Upper lobe of left lung (tissue), 6 donors: Measurements from ENCODE around the gene DYSF. TPM values are rescaled to one million over a fixed set of nuclear protein-coding genes. Genes with fewer than 3 reads are reported as not detected.

Source experiments
- ATAC-seq, 2 donors: fragments of 200-7000 bp; cut with Tn5 transposase; one replicate each; pipeline ENCODE4 v1.9.1; 2022; ENCODE audit warnings: mild to moderate bottlenecking in 2 of 2, moderate library complexity in 2 of 2; ENCODE audit not compliant: low FRiP score in 2 of 2
- DNase-seq, 2 donors: peaks; one replicate each; pipeline ENCODE4 v3.0.0-alpha.2; 2019 to 2020
- H3K27ac ChIP-seq, 4 donors: fragments of 200-600 bp; sonication (generic); one replicate each; pipeline ENCODE4 v1.5.1; 2016 to 2019
- H3K27me3 ChIP-seq, 4 donors: fragments of 200-600 bp; sonication (generic); one replicate each; pipeline ENCODE4 v1.5.1; 2017 to 2019
- H3K36me3 ChIP-seq, 4 donors: fragments of 200-600 bp; sonication (generic); one replicate each; pipeline ENCODE4 v1.5.1; 2016 to 2019
- H3K4me1 ChIP-seq, 4 donors: fragments of 200-600 bp; sonication (generic); one replicate each; pipeline ENCODE4 v1.5.1; 2018 to 2019
- H3K4me3 ChIP-seq, 4 donors: fragments of 200-600 bp; sonication (generic); one replicate each; pipeline ENCODE4 v1.5.1; 2017 to 2019; ENCODE audit warnings: mild to moderate bottlenecking in 2 of 4, moderate library complexity in 1 of 4
- H3K9me3 ChIP-seq, 4 donors: fragments of 200-600 bp; sonication (generic); one replicate each; pipeline ENCODE4 v1.5.1; 2018 to 2019
- EP300 ChIP-seq, 4 donors: sonication (generic); formaldehyde crosslinking; IDR thresholded peaks; one replicate each; pipeline ENCODE4 v1.5.1; 2017; ENCODE audit warnings: antibody characterized with exemption in 4 of 4, control low read depth in 2 of 4
- POLR2A ChIP-seq, 4 donors: fragments of 450-650 bp; IDR thresholded peaks; one replicate each; pipeline ENCODE4 v1.5.1; 2016 to 2017; ENCODE audit warnings: antibody characterized with exemption in 4 of 4, mild to moderate bottlenecking in 2 of 4
- POLR2AphosphoS5 ChIP-seq, 2 donors: sonication (generic); formaldehyde crosslinking; IDR thresholded peaks; one replicate each; pipeline ENCODE4 v1.5.1; 2017; ENCODE audit warnings: antibody characterized with exemption in 2 of 2
- WGBS, 2 donors: methylation state at CpG; one replicate each; pipeline ENCODE4 v1.1.5; 2017 to 2018; 5-methylcytosine and 5-hydroxymethylcytosine counted together
- total RNA-seq, 6 donors: library from RNA; depleted of rRNA in 4 of 6; stranded (reverse); fragments of >200 nt in 4 of 6; gene quantifications; one replicate each; pipeline versions ENCODE4 v1.1.0 to v1.2.1, GENCODE V29; 2016 to 2021
- TF ChIP-seq, protein P1 (sequence below), 6 experiments: fragments of 450-650 bp in 4 of 6; fragments of 200-600 bp in 2 of 6; sonication (generic) in 2 of 6; IDR thresholded peaks; one replicate each; pipeline ENCODE4 v1.5.1; 2016 to 2019; ENCODE audit warnings: antibody characterized with exemption in 6 of 6
- donor health status: DM: no; HTN: no; CAD: no; lungs with moderate emphysema.
- donor health status: DM: no; HTN: yes; CAD: no; lungs with severe emphysema.

Gene DYSF
- total RNA-seq, 6 donors from 2014 or later = 17.5 to 72.7 (median 42.7) TPM

DNA sequence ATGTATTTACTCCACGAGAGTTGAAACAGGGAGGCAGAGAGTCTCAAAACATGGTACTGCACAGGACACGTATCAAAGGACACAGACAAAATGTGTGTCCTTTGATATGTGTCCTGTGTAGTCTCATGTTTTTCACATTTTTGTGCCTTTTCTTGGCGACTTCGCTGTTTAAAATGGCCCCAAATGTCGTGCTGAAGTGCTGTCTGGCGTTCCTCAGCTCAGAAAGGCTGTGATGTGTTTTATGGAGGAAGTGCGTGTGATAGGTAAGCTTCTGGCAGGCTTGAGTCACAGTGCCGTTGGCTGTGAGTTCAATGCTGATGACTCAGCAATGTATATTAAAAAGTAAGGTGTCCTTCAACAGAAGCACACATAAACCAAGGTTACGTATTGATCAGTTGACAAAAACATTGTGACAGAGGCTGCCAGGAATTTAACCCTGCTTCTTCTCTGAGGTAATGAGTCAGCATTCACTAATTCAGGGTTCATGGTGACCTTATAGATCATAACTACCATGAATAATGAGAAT is 78.2 kb downstream of the DYSF start:
- no peak for DNase-seq
- peak overlapping the region in 1 of 4 donors; percentile 26 for H3K27ac ChIP-seq
- ATAC-seq = no peak
- no peaks in the 10 kb centered on the region for H3K27me3 ChIP-seq
- no peak for TF ChIP-seq POLR2AphosphoS5 (IDR thresholded peaks at IDR 0.05)
- TF ChIP-seq EP300 (IDR thresholded peaks at IDR 0.05) = no peak
- TF ChIP-seq POLR2A (IDR thresholded peaks at IDR 0.05) = no peak
- TF ChIP-seq, protein P1, sequence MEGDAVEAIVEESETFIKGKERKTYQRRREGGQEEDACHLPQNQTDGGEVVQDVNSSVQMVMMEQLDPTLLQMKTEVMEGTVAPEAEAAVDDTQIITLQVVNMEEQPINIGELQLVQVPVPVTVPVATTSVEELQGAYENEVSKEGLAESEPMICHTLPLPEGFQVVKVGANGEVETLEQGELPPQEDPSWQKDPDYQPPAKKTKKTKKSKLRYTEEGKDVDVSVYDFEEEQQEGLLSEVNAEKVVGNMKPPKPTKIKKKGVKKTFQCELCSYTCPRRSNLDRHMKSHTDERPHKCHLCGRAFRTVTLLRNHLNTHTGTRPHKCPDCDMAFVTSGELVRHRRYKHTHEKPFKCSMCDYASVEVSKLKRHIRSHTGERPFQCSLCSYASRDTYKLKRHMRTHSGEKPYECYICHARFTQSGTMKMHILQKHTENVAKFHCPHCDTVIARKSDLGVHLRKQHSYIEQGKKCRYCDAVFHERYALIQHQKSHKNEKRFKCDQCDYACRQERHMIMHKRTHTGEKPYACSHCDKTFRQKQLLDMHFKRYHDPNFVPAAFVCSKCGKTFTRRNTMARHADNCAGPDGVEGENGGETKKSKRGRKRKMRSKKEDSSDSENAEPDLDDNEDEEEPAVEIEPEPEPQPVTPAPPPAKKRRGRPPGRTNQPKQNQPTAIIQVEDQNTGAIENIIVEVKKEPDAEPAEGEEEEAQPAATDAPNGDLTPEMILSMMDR (IDR thresholded peaks at IDR 0.05) = no peak
- peaks cover 0 to 6% (median 0%) of the 10 kb centered on the region in 4 donors for H3K4me1 ChIP-seq
- peaks cover 0 to 53% (median 5%) of the 10 kb centered on the region in 4 donors for H3K36me3 ChIP-seq
- no peaks in the 10 kb centered on the region for H3K9me3 ChIP-seq
- WGBS, 2 donors = 73 to 80% methylated on average over 9 of the region's 9 CpGs
- no peak overlapping the region for H3K4me3 ChIP-seq

DNA sequence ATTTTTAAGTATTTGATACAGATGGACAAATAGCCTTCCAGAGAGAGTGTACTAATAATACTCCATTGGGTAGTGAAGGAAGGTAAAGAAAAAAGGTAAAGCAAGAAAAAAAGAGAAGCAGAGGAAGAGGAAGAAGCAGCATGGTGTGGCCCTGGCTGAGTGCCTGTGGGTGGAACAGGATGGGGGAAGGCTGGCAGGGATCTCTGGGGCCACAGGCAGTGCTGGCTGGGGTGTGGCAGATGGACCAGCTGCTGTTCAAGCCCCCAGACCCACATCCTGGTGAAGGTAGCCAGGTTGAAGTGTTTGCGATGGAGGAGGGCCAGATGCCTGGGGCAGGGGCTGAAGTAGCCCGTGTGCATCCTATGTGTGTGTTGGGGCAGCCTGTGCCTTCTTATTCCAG is 79.0 kb downstream of the DYSF start:
- peaks cover 0 to 46% (median 5%) of the 10 kb centered on the region in 4 donors for H3K36me3 ChIP-seq
- WGBS, 2 donors = 74 to 79% methylated on average over 2 of the region's 2 CpGs
- no peaks in the 10 kb centered on the region for H3K9me3 ChIP-seq
- H3K4me1 ChIP-seq = peaks cover 0 to 6% (median 0%) of the 10 kb centered on the region in 4 donors
- H3K4me3 ChIP-seq = no peak overlapping the region
- H3K27ac ChIP-seq = no peak overlapping the region
- ATAC-seq = no peak
- no peak for DNase-seq
- TF ChIP-seq EP300 (IDR thresholded peaks at IDR 0.05) = no peak
- TF ChIP-seq POLR2A (IDR thresholded peaks at IDR 0.05) = no peak
- no peak for TF ChIP-seq POLR2AphosphoS5 (IDR thresholded peaks at IDR 0.05)
- TF ChIP-seq, protein P1 (IDR thresholded peaks at IDR 0.05) = no peak
- no peaks in the 10 kb centered on the region for H3K27me3 ChIP-seq

DNA sequence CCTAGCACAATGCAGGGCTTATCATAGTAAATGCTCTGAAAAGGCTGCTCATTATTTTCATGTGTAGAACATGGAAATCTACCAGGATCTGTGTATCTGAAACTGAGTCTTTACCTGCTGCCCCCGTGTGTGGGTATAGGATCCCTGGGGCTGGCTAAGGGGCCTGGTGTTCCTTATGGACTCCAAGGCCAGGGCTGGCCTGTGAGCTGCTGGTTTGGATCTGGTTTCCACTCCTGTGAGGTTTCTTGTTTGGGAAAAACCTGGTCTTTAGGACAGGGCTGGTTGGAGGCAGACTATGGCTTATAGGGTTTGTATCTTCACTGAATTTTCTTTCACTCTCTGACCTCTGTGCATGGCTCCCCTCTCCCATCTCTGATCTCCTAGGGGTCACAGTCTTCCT is 80.8 kb downstream of the DYSF start:
- H3K9me3 ChIP-seq = no peaks in the 10 kb centered on the region
- no peaks in the 10 kb centered on the region for H3K27me3 ChIP-seq
- DNase-seq = no peak
- WGBS, 2 donors = 88 to 91% methylated on average over 1 of the region's 1 CpG
- no peak overlapping the region for H3K27ac ChIP-seq
- H3K36me3 ChIP-seq = peaks cover 0 to 33% (median 4%) of the 10 kb centered on the region in 4 donors
- ATAC-seq = no peak
- no peak for TF ChIP-seq POLR2A (IDR thresholded peaks at IDR 0.05)
- TF ChIP-seq EP300 (IDR thresholded peaks at IDR 0.05) = no peak
- TF ChIP-seq POLR2AphosphoS5 (IDR thresholded peaks at IDR 0.05) = no peak
- TF ChIP-seq, protein P1 (IDR thresholded peaks at IDR 0.05) = no peak
- no peak overlapping the region for H3K4me3 ChIP-seq
- H3K4me1 ChIP-seq = peaks cover 0 to 6% (median 0%) of the 10 kb centered on the region in 4 donors

DNA sequence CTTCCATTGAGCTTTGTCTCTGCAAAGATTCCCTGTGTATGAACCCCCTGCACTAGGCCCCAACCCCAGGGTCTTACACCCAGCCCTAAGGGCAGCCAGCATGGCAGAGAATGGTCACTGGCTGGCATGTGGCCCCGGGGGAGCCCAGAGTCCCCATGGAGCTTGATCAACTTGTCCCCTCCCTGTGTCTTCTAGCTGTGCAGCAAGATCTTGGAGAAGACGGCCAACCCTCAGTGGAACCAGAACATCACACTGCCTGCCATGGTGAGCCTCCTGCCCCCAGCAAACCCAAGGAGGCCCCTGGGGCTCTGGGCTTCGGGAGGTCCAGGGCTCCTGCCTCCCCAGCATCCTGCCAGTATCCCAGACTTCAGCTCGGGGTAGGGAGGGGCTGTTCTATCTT is 81.5 kb downstream of the DYSF start:
- Histone ChIP-seq H3K4me1 (peaks cover 0 to 6% (median 0%) of the 10 kb centered on the region in 4 donors), H3K36me3 (peaks cover 0 to 33% (median 4%) of the 10 kb centered on the region in 4 donors), H3K27me3 (no peaks in the 10 kb centered on the region), H3K27ac (no peak overlapping the region), H3K4me3 (no peak overlapping the region), H3K9me3 (no peaks in the 10 kb centered on the region)
- DNase-seq (no peak), ATAC-seq (no peak)
- 73 to 87% methylated on average over 3 to 4 of the region's 4 CpGs for WGBS, 2 donors
- TF ChIP-seq POLR2A (IDR thresholded peaks at IDR 0.05) (no peak), EP300 (IDR thresholded peaks at IDR 0.05) (no peak), POLR2AphosphoS5 (IDR thresholded peaks at IDR 0.05) (no peak)
- TF ChIP-seq, protein P1 (IDR thresholded peaks at IDR 0.05) = no peak

DNA sequence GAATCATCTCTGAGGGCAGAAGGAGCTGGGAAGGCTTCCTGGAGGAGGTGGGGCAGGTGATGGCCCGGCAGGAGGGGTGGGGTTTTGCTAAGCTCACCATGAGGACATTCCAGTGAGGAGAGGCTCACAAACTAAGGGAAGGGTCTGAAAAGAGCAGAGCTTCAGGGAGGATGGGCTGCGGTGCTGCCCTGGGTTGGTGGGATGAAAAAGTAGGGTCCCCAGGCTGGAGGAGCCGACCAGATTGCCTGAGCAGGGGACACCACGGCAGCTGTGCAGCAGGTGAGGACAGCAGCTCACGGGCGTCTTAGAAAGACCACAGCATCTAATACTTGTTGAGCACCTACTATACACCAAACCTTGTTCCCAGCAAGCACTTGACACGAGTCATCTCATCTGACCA is 82.2 kb downstream of the DYSF start:
- Histone ChIP-seq H3K4me3 (no peak overlapping the region), H3K27ac (no peak overlapping the region), H3K27me3 (no peaks in the 10 kb centered on the region), H3K36me3 (peaks cover 0 to 33% (median 4%) of the 10 kb centered on the region in 4 donors), H3K4me1 (peaks cover 0 to 4% (median 0%) of the 10 kb centered on the region in 4 donors), H3K9me3 (no peaks in the 10 kb centered on the region)
- DNase-seq (no peak), ATAC-seq (no peak)
- WGBS, 2 donors = 76 to 90% methylated on average over 5 to 7 of the region's 7 CpGs
- TF ChIP-seq POLR2AphosphoS5 (IDR thresholded peaks at IDR 0.05) (no peak), EP300 (IDR thresholded peaks at IDR 0.05) (no peak), POLR2A (IDR thresholded peaks at IDR 0.05) (no peak)
- TF ChIP-seq, protein P1 (IDR thresholded peaks at IDR 0.05) = no peak
